GM18907 (cell line): ENCODE data around the gene MS4A8.
"Not testable (repeated sequence)": the region's sequence is repeated elsewhere in the genome, so short reads cannot be mapped to it uniquely, and the experiment has no call there.

Source experiments
- ATAC-seq: cut with Tn5 transposase; IDR thresholded peaks from one replicate; pipeline ENCODE4 v1.9.1; 2021; ENCODE audit warnings: mild to moderate bottlenecking, moderate library complexity; ENCODE audit not compliant: unreplicated experiment

MS4A8 gene

GRCh38 chr11:60699284-60699691, at the start of gene MS4A8:
Gene MS4A8 (plus strand): TSS chr11:60699612. CDS start chr11:60700861, 1,249 bp downstream.
- no peak for ATAC-seq

- ATAC-seq, result no peak
These were observed 41.5 kb upstream of the MS4A8 start for GRCh38 chr11:60657888-60658287.

- ATAC-seq, result no peak
These were observed 41.0 kb upstream of the MS4A8 start for GRCh38 chr11:60658409-60658808.

- ATAC-seq, result no peak
These were observed 27.2 kb upstream of the MS4A8 start for GRCh38 chr11:60672255-60672654.

GRCh38 chr11:60678231-60678630, 21.2 kb upstream of the MS4A8 start:
- ATAC-seq, result not testable (repeated sequence)

- ATAC-seq, result no peak
These were observed 19.5 kb upstream of the MS4A8 start for GRCh38 chr11:60679879-60680278.

- ATAC-seq, result no peak
These were observed 18.8 kb upstream of the MS4A8 start for GRCh38 chr11:60680455-60681119.

- peak; percentile 22 for ATAC-seq
These were observed 14.9 kb upstream of the MS4A8 start for GRCh38 chr11:60684541-60684848.

- no peak for ATAC-seq
These were observed 7.8 kb upstream of the MS4A8 start for GRCh38 chr11:60691661-60692060.

- no peak for ATAC-seq
These were observed 524 bp downstream of the MS4A8 start for GRCh38 chr11:60699936-60700335.

GRCh38 chr11:60700689-60701468, 1.5 kb downstream of the MS4A8 start:
- ATAC-seq, result no peak

- ATAC-seq, result no peak
These were observed 2.0 kb downstream of the MS4A8 start for GRCh38 chr11:60701469-60701818.

- ATAC-seq, result no peak
These were observed 4.0 kb downstream of the MS4A8 start for GRCh38 chr11:60703374-60703773.

GRCh38 chr11:60705895-60706294, 6.5 kb downstream of the MS4A8 start:
- no peak for ATAC-seq

- no peak for ATAC-seq
These were observed 7.5 kb downstream of the MS4A8 start for GRCh38 chr11:60706931-60707330.

GRCh38 chr11:60710482-60710881, 11.1 kb downstream of the MS4A8 start:
- ATAC-seq, result no peak

- ATAC-seq, result no peak
These were observed 11.9 kb downstream of the MS4A8 start for GRCh38 chr11:60711276-60711675.

- not testable (repeated sequence) for ATAC-seq
These were observed 14.0 kb downstream of the MS4A8 start for GRCh38 chr11:60713423-60713822.

GRCh38 chr11:60717956-60718355, 18.5 kb downstream of the MS4A8 start:
- ATAC-seq, result no peak

- no peak for ATAC-seq
These were observed 19.3 kb downstream of the MS4A8 start for GRCh38 chr11:60718524-60719316.

- ATAC-seq, result no peak
These were observed 20.0 kb downstream of the MS4A8 start for GRCh38 chr11:60719391-60719790.

GRCh38 chr11:60720460-60720859, 21.0 kb downstream of the MS4A8 start:
- ATAC-seq, result no peak
